Head of caudate nucleus (tissue), 42 donors: Measurements from ENCODE around the gene TCF7.

Source experiments
- DNase-seq, 42 donors: peaks; one replicate each; pipeline versions ENCODE4 v3.0.0 to v3.0.0-alpha.2; 2020 to 2021; ENCODE audit warnings: mixed read lengths in 7 of 42
- intact Hi-C: fragments of 100-400 bp; cut with DNase I; formaldehyde crosslinking; loops from one replicate; pipeline ENCODE4 v1.15.0; 2022

TCF7 gene

DNA sequence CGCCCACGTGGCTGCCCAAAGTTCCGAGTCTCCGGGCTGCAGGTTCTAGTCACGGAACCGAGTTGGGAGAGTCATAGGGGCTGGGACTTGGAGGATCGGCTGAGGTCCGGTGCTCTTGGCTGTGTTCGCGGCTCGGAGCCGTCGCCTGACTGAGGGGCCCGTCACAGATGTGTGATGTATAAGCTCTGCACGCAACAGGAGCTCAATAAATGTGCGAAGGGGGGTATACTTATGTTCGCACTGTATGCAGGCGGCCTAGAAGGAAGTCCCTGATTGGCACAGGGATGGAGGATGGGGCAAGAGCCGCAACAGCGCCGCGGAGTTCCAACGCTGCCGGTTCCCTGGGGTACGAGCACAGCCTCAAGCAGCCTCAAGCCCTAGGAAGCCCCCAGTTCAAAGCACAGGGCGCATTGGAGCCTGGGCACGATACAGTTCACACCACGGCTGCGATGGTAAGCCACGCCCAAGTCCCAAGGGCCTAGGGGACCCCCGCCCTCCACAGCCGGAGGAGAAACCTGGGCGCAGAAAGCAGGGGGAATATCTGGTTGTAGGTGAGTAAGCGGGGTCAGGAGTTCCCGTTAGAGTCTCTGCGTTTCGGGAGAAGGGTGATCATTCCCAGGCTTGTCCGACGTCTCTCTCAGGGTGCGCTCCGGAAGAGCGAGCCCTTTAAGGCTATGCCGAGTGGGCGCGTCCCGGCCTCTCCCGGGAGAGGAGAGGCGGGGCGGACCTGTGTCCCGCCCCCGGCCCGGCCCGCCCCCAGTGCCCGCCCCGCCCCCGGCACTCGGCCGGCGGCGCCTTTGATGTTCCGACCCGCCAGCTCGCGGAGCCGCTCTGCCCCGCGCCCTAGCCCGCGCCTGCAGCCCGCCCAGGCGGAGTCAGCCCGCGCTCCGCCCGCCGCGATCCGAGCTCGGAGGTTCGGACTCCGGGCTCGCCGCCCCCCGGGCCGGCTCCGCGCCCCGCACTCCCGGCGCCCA, at the start of gene TCF7:
TCF7 (plus strand) TSS at position 780 of the 974 bp plus-strand sequence. CDS start 226 bp downstream, outside the sequence.
- intact Hi-C loops: no loop called here
- peak in 40 of 42 donors; percentile 22 to 78 (median 58) for DNase-seq

DNA sequence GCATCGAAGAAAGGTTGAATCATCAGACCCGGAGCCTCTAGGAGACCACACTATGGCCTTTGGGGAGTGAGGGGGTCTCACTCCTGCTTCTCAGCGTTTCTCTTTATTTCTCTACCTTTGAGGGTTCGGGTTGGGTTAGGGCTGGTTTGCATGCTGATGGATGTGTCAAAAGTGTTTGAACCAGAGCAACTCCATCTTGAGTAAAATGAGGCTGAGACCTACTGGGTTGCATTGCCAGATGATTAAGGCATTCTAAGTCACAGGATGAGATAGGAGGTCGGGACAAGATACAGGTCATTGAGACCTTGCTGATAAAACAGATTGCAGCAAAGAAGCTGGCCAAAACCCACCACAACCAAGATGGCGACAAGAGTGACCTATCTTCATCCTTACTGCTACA, 44.9 kb upstream of the TCF7 start:
- no peak for DNase-seq
- intact Hi-C loops: no loop called here

DNA sequence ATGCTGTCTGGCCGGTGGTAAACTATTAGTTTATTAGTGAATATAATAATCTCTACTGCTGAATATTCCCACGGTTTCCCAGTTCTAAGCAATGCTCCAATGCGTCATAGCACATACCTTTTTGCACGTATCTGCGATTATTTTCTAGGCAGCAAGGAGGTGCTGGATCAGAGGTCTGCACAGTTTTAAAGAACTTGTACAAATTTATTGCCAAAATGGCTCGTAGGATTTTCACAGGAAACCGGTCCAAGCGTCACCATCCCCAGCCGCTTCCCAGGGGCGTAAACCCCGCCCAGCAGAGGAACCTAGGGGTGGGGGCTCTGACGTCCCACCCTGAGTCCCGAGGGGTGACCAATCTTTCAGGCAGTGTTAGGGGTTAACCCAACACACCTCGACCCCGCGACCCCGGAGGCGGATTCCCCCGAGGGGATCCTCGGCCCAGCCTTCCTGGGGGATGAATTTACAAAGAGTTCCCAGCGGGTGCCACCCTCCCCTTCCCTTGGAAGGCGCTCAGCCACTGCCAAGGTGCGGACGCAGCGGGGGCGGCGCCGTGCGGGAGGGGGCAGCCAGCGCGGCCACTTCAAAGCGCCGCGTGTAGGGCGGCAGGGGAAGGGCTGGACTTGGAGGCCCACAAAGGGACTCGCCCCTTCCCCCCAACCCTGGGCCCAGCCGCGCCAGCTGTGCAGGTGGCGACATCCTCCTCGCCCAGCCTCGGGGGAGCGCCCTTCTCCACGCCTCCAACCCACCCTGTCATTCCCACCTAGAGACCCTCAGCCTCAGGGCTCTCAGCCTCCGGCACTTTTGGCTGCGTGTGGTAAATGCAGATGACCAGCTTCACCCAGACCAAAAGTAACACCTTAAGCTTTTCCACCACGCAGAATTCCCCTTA, 43.5 kb upstream of the TCF7 start:
- DNase-seq: peak in 2 of 42 donors; percentile 16 to 18
- intact Hi-C loops: no loop called here

DNA sequence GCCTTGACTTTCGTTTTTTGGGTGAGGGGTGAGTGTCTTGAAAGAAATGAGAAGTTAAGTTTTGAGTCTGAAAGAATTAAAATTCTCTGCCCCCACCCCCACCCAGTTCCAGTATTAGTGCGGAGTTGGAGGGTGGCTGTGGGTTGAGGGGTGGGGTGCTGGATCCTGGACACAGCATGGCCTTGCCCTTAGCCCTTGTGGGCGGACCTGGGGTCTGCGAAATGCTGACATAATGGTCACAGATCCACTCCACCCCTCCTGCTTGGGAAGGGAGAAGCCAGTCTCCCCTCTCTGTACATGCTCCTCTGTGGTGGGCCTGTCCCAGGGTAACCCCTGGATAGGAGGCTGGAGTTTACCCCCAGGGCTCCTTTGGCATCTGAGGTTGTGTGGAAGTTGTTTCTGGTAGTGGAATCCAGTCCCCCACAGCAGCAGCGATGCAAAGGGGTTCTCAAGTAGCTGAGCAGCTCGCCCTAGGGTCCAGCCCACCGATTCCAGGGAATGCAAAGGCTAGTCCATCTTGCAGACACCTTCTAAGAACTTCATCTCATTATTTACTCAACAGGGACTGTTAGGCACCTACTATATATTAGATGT, 42.8 kb upstream of the TCF7 start:
- intact Hi-C loops: no loop called here
- DNase-seq: no peak

DNA sequence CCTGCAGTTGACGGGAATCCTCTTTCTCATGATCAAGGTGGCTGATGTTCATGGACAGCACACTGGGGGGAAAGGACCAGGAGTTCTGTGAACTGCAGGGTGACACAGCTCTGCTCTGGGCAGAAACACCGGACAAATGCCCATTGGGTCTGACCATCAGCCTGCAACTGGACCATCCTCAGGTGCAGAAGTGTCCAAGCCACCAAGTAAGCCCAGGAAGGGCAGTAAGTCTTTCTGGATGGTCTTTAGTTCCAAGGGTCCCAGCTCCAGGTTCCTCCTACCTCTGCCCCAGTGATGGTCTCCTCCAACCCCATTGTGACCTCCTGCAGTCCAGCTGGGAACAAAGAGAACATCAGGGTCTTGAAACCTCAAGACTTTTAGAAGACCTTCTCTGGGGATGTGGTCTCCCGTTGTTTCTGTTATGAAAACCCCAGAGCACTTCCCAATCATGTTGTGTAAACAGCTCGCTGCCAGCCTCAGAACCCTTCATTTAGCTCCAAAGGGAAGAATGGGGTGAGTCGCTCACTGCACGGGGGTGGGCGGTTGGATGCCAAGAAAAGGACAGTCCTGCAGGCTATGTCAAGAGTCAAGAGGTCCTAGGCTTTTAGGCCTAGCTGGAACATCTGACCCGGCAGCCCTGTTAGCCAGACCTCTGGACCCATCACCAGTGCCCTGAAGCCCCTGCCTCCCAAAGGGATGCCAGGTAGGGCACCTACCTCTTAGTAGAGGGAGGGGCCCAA, 41.8 kb upstream of the TCF7 start:
- DNase-seq: no peak
- intact Hi-C loops: no loop called here

DNA sequence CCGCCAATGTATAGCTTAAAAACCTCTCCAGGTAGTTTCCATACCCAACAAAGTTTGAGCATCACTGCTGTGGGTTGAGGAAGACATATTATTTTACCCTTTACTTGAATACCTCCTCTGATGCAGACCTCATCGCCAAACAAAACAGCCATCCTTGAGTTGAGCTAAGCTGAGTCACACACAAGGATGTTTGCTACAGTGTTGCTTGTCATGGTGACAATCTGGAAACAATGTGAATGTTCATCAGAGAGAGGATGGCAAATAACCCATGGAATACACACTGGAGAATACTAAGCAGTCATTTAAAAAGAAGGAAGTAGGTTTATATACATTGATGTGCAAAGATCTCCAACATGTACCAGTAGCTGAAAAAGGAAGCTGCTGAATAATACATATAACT, 41.1 kb upstream of the TCF7 start:
- intact Hi-C loops: no loop called here

DNA sequence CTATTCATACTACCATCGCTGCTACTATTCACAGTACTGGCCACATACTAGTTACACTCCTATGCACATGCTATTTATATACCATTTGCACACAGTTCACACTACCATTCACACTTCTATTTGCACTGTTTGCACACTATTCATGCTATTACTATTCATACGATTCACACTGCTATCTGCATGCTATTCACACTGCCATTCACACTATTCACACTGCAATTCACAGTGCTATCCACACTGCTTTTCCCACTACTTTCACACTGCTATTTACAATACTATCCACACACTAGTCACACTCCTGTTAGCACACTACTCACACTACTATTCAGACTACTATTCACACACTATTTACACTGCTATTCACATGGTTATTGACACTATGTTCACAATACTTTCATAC, 39.4 kb upstream of the TCF7 start:
- no peak for DNase-seq
- intact Hi-C loops: no loop called here

More for the DNA sequence above, 41.1 kb upstream of the TCF7 start:
- DNase-seq: no peak

DNA sequence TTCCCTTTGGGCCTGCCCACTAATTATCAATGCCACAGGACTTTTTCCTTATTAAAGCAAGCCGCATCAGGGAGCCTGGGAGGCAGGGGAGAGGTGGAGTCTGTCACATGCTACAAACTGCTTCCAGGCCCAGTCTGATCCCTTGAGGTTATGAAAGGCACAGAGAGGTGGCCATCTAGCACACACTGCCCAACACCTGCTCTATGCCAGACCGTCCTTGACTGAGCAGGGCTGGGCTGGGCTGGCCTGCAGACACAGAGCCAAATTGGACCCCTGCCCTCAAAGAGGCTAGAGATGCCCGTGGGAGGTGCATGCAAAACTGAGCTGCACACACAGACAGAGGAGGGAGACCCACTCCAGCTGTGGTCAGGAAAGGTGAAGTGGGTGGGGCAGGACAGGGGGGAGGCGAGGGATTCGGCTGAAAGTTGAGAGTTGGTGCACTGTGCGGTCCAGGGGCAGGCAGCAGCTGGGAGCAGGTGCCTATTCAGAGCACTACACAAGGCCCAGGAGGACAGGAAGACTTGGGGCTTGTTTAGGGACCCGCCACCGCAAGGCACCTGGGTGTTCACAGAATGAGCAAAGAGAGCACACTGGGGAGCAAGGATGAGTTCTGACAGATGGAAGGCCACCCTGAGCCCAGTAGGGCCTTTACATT, 36.4 kb upstream of the TCF7 start:
- intact Hi-C loops: no loop called here
- peak in 1 of 42 donors; percentile 24 for DNase-seq

DNA sequence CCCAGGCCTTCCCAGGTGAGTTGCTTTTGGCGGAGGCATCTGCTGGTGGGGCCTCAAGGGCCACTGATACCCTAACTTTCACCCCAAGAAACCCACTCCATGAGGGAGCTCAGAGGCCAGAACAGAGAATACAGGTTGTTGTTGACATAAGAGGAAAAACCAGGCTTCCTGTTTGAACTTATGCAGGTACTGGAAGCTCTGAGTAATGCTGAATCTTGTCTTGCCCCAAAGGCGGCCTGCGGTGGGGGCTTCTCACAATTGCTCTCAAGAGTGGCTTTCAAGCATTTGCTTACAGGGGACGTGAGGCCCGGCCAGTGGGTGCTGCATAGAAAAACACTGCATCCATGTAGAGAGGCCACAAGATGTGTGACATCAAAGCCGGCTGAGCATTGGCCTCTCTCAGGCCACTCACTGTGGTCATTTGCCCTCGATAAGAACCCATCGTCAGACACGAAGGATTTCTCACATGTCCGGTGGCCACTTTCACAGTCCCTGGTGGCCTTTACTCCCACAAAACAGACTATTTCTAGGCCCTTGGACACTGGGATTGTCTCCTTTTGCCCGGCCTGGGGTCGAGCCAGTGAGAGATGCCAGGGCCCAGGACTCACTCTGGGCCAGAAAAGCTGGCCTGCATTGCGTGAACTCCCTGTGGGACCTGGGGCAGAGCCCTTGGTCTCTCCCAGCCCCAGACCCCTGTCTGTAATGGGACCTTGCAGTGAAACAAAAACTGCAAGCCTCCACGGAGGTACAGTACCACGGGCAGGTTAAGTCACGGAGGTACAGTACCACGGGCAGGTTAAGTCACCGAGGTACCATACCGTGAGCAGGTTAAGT, 34.5 kb upstream of the TCF7 start:
- DNase-seq: peak in 1 of 42 donors; percentile 19
- intact Hi-C loops: no loop called here

DNA sequence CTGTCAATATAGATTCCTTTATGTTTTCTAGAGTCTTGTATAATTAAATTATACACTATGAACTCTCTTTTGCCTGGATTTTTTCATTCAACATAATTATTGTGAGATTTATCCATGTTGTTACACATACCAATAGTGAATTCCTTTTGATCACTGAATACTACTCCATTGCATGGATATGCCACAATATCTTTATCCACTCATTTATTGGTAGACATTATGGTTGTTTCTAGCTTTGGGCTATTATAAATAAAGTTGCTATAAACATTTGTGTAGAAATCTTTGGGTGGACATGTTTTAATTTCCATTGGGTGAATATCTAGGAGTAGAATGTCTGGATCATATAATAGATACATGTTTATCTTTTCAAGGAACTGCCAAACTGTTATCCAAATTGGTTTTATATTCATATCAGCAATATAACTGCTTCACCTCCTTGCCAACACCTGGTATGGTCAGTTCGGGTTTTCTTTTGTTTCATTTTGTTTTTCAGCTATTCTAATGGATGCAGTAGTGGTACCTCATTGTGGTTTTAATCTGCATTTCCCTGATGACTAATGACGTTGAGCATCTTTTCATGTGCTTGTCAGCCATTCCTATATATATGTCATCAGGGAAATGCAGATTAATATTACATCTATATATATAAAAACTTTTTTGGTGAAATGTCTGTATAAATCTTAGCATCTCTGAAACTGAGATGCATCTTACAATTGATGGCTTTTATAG, 32.1 kb upstream of the TCF7 start:
- intact Hi-C loops: no loop called here
- DNase-seq: no peak

DNA sequence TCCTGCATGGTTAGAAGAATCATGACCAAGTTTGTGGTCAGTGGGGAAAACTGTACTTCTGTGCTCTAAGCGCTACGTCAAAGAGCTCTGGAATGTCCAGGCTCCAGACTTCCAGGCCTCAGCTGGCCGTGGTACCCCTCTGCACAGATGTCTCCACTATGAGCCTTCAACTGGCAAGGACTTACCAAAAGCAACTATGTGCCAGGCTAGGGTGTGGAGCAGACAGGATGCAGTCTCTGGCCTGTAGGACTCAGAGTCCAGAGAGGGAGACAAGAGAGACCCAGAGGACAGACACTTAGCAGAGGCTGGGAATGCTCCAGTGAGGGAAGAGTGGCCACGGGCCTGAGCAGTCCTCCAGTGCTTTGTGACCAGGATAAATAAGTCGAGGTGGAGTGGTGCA, 31.0 kb upstream of the TCF7 start:
- intact Hi-C loops: no loop called here
- DNase-seq: no peak

DNA sequence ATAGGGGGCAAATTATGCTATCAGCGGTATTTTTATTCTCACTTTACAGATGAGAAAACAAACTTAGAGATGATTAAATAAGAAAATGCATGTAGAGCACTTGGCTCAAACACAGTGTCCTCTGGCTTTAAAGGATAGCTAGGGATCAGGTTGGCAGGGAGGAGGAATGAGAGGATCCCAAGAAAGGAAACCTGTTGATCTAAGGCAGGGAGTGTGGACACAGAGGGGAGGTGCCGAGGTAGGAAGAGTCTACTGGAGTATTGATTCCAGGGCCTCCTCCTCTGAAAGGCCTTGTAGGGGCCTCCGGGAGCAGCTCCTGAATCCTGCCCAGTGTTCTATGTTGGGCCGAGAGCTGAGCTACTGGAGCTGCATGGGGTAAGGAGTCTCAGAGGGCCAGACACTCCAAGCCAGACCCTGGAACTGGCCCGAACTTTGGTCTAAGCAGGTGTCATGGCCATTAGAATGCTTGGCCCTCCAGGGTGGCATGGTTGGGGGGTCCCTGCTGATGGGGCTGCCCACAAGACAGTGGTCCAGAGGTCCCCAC, 30.4 kb upstream of the TCF7 start:
- intact Hi-C loops: no loop called here
- DNase-seq: peak in 1 of 42 donors; percentile 9

DNA sequence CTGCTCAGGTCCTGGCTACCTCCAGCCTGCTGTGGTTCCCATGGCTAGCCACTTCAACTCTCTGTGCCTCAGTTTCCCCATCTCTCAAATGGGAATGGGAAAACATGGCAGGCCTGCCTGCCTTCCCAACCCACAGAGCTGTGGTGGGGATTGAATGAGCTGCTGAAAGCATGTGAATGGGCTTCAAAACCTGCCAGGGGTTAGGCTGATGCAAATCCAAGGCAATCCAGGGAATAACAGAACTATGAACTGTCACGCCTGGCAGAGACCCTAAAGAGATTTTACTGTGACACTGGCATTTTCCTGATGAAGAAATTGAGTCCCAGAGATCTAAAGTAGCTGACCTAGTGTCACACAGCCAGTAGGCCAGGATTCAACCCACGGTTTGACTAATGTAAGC, 29.9 kb upstream of the TCF7 start:
- no peak for DNase-seq
- intact Hi-C loops: no loop called here

DNA sequence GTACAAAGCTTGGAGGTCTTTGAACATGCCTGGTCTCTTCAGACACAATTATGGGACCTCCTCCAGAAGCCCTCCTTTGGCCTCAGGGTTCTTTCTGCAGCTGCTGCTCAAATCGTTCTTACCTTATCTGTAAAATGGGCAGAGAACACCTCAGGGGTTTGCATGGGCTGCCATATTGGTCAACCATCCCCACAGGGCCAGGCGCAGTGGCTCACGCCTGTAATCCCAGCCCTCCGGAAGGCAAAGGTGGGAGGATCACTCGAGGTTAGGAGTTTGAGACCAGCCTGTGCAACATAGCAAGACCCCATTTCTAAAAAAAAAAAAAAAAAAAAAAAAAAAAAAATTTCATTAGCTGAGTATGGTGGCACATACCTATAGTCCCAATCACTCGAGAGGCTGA, 29.1 kb upstream of the TCF7 start:
- DNase-seq: peak in 1 of 42 donors; percentile 17
- intact Hi-C loops: no loop called here

DNA sequence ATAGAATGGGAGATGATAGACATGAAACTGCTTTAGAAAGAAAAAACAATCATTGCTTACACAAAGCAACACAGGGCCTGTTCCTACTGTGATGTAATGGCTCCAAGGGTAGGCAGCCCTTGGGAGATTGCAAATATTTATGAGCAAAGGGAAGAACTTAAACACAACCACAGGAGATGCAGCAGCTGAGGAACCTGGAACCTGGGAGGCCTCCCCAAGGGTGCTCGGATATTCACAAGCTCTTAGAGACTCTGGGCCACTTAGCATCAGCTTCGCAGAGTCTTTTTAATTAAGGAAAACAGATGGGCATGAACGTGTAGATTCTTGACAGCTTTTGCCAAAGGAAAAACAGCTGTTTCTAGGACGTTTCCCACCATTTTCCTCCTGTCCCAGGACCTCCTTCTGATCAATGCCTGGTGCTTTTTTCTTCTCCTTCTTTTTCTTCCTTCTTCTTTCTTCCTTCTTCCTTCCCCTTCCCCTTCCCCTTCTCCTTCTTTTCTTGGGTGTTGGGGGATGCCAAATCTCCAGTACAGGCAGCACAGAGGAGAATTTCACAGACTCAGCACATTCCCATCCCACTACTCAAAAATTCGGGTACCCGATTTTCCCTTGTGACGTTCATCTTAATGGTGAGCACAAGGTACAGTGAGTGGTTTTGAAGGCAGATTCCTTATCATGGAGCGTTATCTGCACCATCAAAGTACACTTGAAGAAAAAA, 28.1 kb upstream of the TCF7 start:
- no peak for DNase-seq
- intact Hi-C loops: no loop called here

DNA sequence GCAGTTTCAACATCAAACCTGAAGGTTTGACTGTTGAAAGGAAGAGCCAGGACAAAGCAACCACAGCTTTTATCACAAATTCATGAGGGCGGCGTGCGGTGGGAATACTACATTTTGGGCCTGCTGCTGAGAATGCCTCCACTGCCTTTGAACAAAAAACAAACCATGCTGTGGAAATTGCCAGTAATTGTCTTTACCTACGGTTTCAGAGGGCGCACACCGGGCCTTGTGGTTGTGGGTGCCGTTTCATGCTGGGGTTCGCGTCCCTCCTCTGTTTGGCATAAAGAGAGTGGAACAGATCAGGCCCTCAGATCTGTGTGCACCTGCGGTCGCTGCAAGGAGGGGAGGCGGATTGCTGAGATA, 27.6 kb upstream of the TCF7 start:
- intact Hi-C loops: no loop called here
- peak in 1 of 42 donors; percentile 20 for DNase-seq
